ENCODE results near the gene PALD1.

The PALD1 gene

DNA sequence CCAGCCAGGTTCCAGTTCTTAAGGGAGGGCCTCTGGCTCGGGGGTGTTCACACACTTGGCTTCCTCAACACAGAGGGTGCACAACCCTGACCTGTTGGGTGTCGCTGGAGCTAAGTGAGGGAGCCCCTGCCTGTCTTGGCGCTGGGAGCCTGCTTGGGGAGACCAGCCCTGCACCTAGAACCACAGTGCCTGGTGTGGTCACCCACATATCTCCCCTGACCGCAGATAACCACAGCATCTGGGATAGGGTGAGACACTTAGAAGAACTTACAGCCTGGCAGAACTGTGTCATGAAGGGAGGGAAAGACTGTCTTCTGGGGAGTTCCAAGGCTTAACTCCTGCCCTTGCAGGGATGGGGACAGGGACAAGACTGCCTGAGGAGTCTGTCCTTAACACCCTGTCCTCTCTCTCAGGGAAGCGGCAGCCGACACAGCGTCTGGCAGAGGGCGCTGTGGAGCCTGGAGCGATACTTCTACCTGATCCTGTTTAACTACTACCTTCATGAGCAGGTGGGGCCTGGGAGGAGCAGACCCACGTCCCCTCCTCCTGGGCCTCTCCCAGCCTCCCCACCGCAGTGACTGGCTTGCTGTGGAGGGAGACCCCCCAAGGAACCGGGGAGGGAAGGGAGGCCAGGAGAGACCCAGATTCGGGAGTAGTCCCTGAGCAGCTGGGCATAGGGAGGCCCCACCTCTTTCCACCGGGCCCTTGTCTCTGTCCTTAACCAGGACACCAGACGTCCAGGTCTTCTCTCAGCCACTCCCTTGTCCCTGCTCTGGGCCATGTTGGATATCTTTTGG is 59.0 kb downstream of the PALD1 start:
- no peak for FAIRE-seq

DNA sequence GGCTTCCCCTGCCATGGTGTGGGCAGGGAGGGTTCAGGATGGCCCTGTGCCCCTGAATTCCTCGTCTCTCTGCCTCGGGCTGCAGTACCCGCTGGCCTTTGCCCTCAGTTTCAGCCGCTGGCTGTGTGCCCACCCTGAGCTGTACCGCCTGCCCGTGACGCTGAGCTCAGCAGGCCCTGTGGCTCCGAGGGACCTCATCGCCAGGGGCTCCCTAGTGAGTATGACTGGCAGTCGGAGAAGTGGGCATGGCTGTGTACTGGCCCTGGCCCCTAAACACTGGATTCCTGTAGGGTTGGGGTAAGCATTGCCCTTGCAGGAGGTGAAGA is 59.6 kb downstream of the PALD1 start:
- FAIRE-seq, result no peak

DNA sequence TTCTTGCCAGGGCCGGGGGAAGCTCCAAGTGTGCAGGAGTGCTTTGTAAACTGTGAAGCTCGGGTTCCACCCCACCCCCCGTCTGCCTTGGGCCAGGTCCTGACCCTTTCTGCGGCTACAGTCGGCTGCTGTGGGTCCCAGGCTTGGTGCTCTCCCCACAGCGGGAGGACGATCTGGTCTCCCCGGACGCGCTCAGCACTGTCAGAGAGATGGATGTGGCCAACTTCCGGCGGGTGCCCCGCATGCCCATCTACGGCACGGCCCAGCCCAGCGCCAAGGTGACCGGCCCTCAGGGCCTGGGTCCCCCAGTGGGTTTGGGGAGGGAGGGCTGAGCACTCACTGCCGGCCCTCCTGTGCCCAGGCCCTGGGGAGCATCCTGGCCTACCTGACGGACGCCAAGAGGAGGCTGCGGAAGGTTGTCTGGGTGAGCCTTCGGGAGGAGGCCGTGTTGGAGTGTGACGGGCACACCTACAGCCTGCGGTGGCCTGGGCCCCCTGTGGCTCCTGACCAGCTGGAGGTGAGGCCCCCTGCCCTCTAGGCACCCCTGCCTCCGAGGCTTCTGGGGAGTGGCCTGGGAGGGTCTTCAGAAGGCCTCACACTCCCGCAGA is 60.3 kb downstream of the PALD1 start:
- no peak for FAIRE-seq

DNA sequence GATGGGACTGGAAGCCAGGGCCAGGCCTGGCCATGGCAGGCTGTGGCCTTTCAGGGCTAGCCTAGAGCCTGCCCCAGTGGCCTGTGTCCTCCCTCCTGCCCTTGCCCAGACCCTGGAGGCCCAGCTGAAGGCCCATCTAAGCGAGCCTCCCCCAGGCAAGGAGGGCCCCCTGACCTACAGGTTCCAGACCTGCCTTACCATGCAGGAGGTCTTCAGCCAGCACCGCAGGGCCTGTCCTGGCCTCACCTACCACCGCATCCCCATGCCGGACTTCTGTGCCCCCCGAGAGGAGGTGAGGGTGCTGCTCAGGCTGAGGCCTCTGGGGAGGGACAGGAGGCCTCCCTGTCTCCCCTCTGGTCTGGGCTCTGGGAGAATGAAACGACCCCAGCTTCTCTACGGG is 60.9 kb downstream of the PALD1 start:
- no peak for FAIRE-seq

DNA sequence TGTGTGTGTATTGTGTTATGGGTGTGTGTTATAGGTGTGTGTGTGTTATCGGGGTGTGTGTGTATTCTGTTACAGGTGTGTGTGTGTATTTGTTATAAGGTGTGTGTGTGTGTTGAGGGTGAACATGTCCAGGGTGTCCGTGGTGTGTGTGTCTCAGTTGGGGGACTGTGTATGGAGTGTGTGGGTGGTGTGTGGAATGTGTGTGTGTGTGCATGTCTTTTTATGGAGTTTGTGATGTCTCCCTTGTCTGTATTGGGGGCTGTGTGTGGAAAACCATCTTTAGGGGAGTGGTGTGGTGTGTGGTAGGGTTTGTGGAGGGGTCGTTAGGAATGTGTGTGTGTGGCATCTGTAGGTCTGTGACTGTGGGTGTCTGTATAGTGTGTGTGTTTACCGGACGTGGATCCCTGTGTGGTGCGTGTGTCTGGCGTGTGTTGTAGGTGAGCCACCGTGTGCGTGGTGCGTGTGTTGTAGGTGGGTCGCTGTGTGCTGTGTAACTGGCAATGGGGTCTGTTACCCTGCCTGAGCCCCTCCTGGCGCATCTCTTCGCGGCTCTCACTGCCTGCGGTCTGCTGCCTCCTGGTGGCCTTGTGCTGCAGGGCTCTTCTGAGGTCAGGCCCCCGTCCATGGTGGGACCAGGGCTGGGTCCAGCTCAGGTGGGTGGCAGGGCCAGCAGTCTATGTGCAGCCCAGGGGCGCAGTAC is 61.7 kb downstream of the PALD1 start:
- no peak for FAIRE-seq

DNA sequence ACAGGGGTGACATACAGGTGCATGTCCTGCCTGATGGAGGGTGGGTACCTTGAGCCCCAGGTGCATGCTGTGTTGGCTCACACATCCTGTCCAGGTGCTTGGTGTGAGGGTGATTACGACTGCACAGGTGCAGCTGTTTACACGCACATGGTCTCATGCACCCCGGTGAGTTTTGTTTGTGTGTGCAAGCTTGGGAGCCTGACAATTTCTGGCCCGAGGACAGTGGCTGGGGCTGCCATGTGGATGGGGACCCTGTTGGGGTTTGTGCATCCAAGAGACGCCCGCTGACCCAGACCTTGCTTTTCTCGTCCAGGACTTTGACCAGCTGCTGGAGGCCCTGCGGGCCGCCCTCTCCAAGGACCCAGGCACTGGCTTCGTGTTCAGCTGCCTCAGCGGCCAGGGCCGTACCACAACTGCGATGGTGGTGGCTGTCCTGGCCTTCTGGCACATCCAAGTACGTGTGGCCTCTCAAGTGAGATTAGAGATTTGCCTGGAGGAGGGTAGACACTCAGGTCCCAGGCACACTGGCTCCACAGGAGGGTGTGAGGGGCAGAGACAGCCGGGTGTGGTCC is 62.3 kb downstream of the PALD1 start:
- FAIRE-seq, result no peak

DNA sequence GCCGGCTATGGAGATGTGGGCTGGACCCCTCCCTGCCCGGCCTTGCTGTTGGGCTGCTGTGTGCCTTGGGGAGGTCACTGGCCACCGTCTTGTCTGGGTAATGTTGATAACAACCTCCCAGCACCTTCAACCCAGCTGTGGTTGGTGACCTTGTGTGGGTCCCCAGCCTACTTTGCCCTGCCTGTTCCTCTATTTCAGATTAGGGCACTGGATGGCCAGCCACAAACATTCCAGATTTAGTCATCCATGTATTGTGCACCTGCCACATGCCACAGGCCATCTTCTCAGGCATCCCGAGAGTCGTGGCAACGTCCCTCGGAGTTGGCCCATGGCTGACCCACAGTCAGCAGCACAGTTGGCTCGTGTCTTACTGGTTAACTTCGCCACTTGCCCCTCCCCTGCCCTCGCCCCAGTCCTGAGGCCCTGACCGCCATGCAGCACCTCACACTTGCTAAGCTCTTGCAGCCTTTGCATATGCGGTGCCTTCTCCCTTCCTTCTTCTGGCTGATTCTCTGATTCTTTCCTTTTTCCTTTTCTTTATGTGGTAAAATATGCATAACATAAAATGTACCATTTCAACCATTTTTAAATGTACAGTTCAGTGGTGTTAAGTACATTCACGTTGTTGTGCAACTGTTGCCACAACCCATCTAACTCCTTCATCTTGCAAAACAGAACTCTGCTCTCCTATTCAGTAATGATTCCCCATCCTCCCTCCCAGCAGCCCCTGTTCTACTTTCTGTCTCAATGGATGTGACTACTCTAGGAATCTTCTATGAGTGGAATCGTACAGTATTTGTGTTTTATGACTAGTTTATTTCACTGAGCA is 63.4 kb downstream of the PALD1 start:
- FAIRE-seq, result no peak

DNA sequence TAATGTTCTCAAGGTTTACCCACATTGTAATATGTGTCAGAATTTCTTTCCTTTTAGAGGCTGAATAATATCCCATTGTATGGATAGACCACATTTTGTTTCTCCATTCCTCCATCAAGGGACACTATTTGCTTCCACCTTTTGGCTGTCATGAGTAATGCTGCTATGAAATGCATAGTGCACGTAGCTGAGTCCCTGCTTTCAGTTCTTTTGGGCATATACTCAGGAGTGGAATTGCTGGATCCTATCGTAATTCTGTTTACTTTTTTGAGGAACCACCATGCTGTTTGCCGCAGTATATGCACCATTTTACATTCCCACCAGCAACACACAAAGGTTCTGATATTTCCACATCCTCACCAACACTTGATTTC is 64.0 kb downstream of the PALD1 start:
- no peak for FAIRE-seq

DNA sequence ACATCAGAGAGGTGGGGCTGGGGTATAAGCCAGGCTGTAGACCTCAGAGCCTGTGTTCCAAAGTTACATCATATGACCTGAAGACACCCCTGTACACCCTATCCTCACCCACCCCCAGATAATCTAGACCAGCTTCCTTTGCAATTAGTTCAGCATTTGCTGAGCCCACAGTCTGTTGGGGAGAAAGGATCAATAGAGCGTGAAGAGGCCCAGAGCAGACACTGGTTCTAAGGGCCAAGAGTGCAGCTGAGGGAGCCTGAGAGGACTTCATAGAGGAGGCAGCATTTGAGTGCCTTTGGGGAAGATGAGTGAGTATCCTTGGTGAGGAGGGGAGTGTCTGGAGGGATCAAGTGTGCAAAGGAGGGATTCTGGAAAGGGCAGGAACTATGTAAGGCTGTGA is 65.3 kb downstream of the PALD1 start:
- no peak for FAIRE-seq

DNA sequence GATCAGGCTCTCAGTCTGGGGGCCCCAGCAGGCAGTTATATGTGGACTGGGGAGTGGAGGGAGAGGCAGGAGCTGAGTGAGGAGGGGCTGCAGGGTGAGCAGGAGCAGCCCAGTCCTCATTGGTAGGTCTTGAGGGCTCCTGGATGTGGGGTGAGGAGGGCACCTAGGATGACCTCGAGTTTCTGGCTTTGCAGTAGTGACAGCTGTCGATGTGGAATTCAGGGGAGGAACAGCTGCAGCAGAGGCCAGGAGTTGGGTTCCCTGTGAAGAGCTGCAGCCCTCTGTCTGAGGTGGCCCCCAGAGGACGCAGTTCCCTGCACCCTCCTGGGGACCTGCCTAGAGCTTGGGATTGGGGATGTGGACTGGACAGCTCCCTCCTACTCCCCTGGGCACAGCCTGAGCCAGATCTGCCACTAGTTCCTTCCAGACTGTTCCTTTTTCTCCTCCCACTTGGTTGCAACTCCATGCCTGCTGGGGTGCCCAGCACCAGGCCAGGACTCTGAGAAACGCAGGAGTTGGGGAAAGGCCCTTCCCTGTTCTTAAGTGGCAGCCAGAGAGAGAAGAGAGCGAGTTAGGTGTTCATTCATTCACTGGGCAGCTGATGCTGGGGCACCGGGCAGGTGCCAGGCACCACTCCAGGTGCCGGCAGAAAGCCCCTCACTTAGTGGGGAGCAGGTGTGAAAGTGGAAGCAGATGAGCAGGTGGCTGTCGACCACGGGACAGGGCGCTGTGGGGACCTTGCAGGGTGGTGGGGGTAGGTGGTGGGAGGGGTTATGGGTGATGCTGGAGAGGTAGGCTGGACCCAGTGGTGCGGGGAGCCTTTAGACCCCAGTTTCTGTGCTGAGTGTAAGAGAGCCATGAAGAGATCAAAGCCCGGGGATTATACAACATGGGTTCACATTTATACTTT is 66.1 kb downstream of the PALD1 start:
- no peak for FAIRE-seq

DNA sequence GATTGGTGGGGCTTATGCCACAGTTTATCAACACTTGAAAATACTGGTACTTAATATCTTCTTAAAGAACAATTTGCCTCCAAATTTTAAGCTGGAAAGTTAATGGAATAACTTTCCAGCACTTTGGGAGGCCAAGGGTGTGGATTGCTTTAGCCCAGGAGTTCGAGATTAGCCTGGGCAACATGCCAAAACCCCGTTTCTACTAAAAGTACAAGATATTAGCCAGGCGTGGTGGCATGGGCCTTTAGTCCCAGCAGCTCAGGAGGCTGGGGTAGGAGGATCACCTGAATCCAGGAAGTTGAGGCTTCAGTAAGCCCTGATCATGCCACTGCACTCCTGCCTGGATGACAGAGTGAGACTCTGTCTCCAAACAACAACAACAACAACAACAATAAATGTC is 68.0 kb downstream of the PALD1 start:
- no peak for FAIRE-seq

DNA sequence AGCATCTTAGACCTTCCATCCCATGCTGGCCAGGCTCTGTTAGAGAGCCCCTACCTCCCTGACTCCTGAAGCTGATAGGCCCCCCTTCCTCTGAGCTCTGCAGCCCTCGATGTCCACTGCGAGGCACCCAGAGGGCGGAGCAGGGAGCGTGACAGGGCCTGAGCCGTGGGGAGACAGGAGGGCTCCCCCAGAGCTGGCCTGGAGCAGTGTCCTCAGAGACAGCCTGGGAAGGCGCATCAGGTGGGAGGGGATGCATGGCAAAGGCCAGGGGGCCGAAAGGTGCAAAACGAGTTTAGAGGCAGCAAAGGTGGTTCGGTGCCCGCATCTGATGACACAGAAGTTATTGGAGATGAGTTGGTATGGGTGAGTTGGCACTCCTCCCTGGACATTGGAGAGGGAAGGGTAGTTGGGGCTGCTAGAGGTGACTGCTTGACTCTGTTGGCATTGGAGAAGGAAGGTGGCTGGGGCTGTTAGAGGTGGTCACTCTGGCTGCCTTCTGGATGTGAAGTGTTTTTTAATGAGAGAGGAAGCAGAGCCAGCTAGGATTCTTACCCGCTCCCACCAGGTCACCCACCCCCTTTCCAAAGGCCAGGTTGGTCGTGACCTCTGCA is 70.9 kb downstream of the PALD1 start:
- FAIRE-seq, result no peak

DNA sequence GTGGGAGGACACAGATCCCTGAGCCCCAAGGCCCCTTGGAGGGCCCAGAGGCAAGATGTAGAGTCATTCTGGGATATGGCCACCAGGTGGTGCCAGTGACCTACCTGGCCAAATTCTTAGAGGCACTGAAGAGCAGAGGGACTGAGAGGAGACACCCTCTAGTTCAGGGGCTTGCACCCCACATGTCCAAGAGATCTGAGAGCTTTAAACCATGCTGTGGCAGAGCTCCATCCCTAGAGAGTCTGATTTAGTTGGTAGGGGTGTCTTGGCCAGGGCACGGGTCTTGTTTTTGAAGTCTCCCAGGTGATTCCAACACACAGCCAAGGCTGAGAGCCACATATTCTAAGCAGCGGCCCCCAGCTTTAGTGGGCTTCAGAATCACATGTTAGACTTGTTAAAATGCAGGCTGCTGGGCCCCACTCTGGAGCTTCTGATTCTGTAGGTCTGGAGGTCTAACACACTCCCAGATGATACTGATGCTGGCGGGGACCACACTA is 71.4 kb downstream of the PALD1 start:
- no peak for FAIRE-seq

DNA sequence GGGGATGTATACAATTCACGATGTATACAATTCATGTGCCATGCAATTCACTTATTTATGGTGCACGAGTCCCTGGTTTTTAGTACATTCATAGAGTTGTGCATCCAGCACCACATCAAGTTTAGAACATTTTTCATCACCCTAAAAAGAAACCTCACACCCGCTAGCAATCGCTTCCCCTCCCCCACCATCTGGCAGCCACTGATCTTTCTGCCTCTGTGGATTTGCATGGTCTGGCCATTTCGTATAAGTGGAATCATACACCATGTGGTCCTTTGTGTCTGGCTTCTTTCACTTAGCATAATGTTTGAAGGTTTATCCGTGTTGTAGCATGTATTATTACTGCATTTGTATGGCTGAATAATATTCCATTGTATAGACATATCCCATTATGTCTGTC is 71.9 kb downstream of the PALD1 start:
- FAIRE-seq, result no peak

DNA sequence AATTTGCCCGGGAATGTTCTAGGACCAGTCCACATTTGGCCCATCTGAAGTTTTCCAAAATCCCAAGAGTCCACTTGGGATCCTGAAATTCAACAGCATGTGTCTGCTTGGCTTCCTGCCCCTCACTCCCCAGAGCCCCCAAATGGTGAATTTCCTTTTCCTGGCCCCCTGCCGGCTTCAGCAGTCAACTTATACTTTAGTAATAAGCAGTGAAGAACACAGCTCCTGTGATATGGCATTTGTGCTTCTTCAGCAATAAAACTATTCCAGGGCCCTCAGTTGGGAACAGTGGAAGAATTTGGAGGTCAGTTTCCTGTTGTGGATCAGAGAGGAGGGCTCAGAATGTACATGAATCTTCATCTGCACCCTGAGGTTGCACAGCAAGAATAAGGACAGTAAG is 72.9 kb downstream of the PALD1 start:
- FAIRE-seq, result no peak

DNA sequence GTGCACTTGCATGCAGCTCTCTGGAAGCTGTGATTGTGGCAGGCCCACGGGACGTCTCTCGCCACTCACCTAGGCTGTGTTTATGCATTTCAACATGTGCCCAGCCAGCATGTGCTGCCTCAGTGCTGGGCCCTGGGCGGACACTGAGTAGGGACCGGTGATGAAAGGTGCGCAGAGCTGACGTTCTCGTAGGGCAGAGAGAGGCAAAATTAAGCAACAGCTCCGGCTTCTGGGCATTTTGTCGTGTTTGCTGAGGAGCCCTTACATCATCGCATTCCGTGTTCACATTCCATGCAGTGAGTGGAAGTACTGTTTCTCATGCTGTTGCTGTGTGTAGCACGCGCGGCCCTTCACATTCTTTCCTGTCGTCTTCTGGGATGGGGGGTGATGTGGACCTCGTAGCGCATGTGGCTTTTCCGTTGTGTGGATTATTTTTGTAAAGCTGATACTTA is 73.4 kb downstream of the PALD1 start:
- FAIRE-seq, result no peak

DNA sequence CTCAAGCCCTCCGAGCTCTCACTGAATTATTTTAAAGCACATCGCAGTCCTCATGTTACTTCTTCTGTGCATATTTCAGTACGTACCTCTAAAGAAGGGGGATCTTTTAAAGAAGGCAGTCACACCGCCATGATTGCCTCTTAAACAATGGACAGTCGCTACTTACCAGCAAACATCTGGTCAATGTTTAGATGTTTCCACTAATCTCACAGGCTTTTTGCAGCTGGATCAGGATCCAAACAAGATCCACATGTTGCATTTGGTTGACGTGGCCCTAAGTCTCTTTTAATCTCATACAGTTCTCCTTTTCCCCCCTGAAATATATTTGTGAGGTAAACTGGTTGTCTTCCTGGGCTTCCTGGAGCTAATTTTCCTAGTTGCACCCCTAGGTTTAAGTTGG is 74.0 kb downstream of the PALD1 start:
- FAIRE-seq, result no peak

DNA sequence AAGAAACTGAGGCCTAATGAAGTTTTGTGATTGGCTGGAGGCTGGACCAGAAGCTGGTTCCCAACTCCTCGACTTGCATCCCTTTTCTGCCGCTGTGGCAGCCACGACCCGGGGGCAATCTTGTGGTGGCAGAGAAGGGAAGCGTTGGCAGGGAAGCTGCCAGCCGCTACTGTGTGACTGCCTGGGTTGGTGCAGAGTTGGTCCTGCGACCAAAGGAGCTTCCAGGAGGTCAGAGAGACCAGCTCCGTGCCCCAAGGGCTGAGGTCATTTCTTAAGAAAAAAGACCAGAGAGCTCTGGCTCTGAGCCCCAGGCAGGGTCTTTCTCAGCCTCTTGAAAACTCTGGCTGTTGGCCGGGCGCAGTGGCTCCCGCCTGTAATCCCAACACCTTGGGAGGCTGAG is 76.8 kb downstream of the PALD1 start:
- FAIRE-seq, result no peak

DNA sequence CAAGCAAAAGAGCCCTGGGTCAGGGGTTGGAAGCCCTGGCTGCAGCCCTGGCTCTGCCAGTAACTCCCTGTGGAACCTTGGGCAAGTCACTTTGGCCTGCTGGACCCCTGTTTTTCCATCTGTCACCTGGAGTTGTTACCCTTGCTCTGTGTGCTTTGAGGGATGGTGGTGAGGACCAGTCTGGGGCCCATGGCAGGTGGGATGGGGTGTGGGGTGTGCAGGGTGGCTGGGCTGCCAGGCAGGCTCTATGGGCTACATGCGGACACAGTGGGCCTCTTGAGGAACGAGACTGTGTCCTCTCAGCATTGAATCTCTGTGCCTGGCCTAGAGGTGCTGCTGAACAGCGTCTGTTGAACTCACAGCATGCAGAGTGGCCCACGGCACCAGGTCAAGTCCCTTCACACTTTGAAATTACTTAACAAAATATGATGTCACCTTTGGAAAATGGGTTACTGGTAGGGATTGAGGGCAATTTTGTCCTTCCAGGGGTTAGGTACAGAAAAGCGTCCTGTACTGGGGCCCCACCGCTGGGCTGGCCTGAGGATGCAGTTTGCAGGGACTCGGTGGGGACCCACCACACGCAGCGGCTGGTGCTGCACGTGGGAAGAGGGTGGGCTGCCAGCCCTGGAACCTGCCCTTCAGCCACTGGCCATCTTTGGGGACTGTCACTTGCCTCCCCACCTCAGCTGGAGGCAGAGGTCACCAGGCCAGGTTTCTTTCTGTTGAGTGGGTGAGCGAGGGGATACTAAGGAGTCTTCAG is 78.7 kb downstream of the PALD1 start:
- no peak for FAIRE-seq

DNA sequence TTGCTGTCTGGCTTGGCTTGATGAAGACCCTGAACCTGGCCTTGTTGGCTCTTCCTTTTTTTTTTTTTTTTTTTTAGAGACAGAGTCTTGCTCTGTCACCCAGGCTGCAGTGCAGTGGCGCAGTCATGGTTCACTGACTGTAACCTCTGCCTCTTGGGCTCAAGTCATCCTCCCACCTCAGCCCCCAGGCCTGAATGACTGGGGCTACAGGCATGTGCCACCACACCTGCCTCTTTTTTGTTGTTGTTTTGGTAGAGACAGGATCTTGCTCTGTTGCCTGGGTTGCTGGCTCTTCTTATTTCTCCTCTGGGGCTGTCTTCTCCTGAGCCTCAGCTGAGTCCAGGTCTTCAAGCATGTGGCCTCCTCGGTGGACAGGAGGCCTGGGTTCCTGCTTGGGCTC is 79.3 kb downstream of the PALD1 start:
- no peak for FAIRE-seq

DNA sequence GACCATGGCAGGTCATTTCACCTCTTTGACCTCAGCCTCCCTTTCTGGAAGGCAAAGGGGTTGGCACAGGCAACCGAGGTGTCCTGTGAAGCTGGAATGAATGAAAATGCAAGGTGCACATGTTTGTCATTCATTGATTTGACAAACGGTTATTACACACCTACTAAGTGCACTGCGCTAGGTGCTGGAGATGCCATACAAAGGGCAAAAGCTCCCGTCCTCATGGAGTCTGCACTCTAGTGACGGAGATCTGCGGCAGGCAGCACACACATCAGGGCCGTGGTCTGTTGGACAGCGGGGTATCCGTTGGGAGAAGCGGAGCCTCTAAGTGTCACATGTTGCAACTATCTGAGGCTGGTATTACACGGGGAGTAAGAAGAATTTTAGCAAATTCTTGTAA is 79.7 kb downstream of the PALD1 start:
- FAIRE-seq, result no peak

Measured in TTC549 (cell line).